Glutamatergic neuron (in vitro differentiated cells): Measurements from ENCODE around the gene APC. TPM values are rescaled to one million over a fixed set of nuclear protein-coding genes. Genes with fewer than 3 reads are reported as not detected.

Source experiments
- DNase-seq: peaks from one replicate; pipeline ENCODE4 v3.0.0; 2022
- H3K27ac Mint-ChIP-seq: one replicate; pipeline ENCODE4 v1.8.0; 2020; ENCODE audit warnings: mild to moderate bottlenecking, mixed read lengths, inconsistent platforms; ENCODE audit not compliant: unreplicated experiment
- H3K27me3 Mint-ChIP-seq: one replicate; pipeline ENCODE4 v1.8.0; 2020; ENCODE audit warnings: mild to moderate bottlenecking, moderate library complexity, mixed read lengths, inconsistent platforms; ENCODE audit not compliant: unreplicated experiment
- H3K36me3 Mint-ChIP-seq: one replicate; pipeline ENCODE4 v1.8.0; 2020; ENCODE audit warnings: mild to moderate bottlenecking, mixed read lengths, inconsistent platforms; ENCODE audit not compliant: unreplicated experiment
- H3K4me1 Mint-ChIP-seq: one replicate; pipeline ENCODE4 v1.8.0; 2020; ENCODE audit warnings: mild to moderate bottlenecking, low read depth, mixed read lengths, inconsistent platforms; ENCODE audit not compliant: unreplicated experiment
- H3K4me3 Mint-ChIP-seq: one replicate; pipeline ENCODE4 v1.8.0; 2020; ENCODE audit warnings: mild to moderate bottlenecking, mixed read lengths, inconsistent platforms; ENCODE audit not compliant: unreplicated experiment
- H3K9me3 Mint-ChIP-seq: one replicate; pipeline ENCODE4 v1.8.0; 2020; ENCODE audit warnings: mild to moderate bottlenecking, moderate library complexity, mixed read lengths, inconsistent platforms; ENCODE audit not compliant: unreplicated experiment
- total RNA-seq: library from RNA; stranded (reverse); fragmentation: NEBNext Ultra II Directional; extraction: Animal tissue kit (Norgen Biotek cat#: 25700); gene quantifications from one replicate; pipeline ENCODE4 v1.2.1, GENCODE V29; 2021; ENCODE audit not compliant: unreplicated experiment
- TF ChIP-seq, protein P1 (sequence below): fragments of 200-600 bp; sonication (generic); IDR thresholded peaks from one replicate; pipeline ENCODE4 v1.5.0; 2021; ENCODE audit not compliant: partially characterized antibody, unreplicated experiment

APC gene
- total RNA-seq, 1 donor from 2014 or later: 136 TPM

GRCh38 chr5:112860929-112861637 lies 123.4 kb downstream of the APC start, which contains the start of gene SRP19:
TSS of gene SRP19 (plus strand) at chr5:112861287. CDS start at chr5:112861377, 90 bp downstream.
- H3K9me3 Mint-ChIP-seq: peaks cover 2% of the 10 kb centered on the region
- TF ChIP-seq, protein P1, sequence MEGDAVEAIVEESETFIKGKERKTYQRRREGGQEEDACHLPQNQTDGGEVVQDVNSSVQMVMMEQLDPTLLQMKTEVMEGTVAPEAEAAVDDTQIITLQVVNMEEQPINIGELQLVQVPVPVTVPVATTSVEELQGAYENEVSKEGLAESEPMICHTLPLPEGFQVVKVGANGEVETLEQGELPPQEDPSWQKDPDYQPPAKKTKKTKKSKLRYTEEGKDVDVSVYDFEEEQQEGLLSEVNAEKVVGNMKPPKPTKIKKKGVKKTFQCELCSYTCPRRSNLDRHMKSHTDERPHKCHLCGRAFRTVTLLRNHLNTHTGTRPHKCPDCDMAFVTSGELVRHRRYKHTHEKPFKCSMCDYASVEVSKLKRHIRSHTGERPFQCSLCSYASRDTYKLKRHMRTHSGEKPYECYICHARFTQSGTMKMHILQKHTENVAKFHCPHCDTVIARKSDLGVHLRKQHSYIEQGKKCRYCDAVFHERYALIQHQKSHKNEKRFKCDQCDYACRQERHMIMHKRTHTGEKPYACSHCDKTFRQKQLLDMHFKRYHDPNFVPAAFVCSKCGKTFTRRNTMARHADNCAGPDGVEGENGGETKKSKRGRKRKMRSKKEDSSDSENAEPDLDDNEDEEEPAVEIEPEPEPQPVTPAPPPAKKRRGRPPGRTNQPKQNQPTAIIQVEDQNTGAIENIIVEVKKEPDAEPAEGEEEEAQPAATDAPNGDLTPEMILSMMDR: no peak
- no peaks in the 10 kb centered on the region for H3K36me3 Mint-ChIP-seq
- peaks cover 9% of the 10 kb centered on the region for H3K4me1 Mint-ChIP-seq
- peak within 1 kb of the TSS; percentile 88 for H3K27ac Mint-ChIP-seq
- H3K4me3 Mint-ChIP-seq: peak within 1 kb of the TSS; percentile 95
- no peaks in the 10 kb centered on the region for H3K27me3 Mint-ChIP-seq
- peak; percentile 92 for DNase-seq

DNA sequence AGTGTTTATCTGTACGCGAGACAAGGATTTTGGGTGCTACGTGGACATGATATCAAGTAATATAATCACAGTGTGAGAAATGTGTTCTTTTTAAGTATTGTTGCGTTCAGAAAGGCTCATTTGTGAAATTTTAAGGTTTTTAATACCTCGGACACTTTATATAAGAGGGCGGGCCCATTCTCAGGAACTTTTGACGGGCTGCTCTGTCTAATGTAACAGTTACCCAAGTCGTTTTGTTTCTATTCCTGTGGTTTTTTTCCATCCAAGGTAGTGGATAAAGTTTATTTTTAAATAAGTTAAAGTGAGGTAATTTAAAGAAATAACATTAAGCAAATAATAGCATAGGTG lies 123.9 kb downstream of the APC start:
- Mint-ChIP-seq H3K27ac (peak overlapping the region; percentile 88), H3K9me3 (peaks cover 2% of the 10 kb centered on the region), H3K36me3 (no peaks in the 10 kb centered on the region), H3K4me3 (peak overlapping the region; percentile 95), H3K4me1 (peaks cover 9% of the 10 kb centered on the region), H3K27me3 (no peaks in the 10 kb centered on the region)
- no peak for DNase-seq
- TF ChIP-seq, protein P1: no peak

DNA sequence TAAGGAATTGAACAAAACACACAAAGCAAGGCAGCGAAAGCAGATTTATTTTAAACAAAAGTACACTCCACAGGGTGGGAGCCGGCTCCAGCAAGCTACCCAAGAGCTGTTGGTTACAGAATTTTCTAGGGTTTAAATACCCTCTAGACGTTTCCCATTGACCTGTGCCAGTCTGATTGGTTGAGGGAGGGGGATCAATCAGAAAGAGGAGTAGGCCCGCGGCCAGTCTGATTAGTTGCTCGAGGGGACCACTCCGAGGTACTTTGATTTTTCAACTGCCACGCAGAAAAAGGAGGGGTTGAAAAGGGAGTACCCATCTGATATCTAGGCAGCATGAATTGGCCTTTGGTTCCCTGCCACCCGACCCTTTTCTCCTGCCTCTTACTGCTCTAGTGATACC lies 124.4 kb downstream of the APC start:
- H3K4me3 Mint-ChIP-seq: peak overlapping the region; percentile 95
- H3K27me3 Mint-ChIP-seq: no peaks in the 10 kb centered on the region
- peaks cover 2% of the 10 kb centered on the region for H3K9me3 Mint-ChIP-seq
- TF ChIP-seq, protein P1: no peak
- H3K27ac Mint-ChIP-seq: peak overlapping the region; percentile 88
- H3K4me1 Mint-ChIP-seq: peaks cover 9% of the 10 kb centered on the region
- H3K36me3 Mint-ChIP-seq: no peaks in the 10 kb centered on the region
- DNase-seq: no peak

DNA sequence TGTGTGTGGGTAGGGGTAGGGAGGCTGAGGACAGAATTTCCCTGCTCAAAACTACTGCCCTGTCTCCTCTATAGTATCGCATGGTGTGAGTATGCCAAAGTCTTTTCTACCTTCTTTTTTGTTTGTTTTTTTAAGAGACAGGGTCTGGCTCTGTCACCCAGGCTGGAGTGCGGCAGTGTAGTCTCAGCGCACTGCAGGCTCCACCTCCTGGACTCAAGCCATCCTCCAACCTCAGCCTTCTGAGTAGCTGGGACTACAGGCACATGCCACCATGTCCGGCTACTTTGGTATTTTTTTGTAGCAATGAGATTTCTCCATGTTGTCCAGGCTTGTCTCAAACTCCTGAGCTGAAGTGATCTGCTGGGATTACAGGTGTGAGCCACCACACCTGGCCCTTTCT lies 125.9 kb downstream of the APC start:
- H3K4me1 Mint-ChIP-seq: peaks cover 9% of the 10 kb centered on the region
- no peaks in the 10 kb centered on the region for H3K36me3 Mint-ChIP-seq
- peaks cover 2% of the 10 kb centered on the region for H3K9me3 Mint-ChIP-seq

GRCh38 chr5:112865128-112865527 lies 127.4 kb downstream of the APC start:
- no peak for DNase-seq
- no peak overlapping the region for H3K27ac Mint-ChIP-seq
- no peaks in the 10 kb centered on the region for H3K36me3 Mint-ChIP-seq
- H3K4me3 Mint-ChIP-seq: no peak overlapping the region
- H3K4me1 Mint-ChIP-seq: peaks cover 9% of the 10 kb centered on the region
- TF ChIP-seq, protein P1: no peak
- H3K27me3 Mint-ChIP-seq: no peaks in the 10 kb centered on the region
- peaks cover 2% of the 10 kb centered on the region for H3K9me3 Mint-ChIP-seq

More for the DNA sequence above, 125.9 kb downstream of the APC start:
- no peak overlapping the region for H3K27ac Mint-ChIP-seq
- TF ChIP-seq, protein P1: no peak
- H3K27me3 Mint-ChIP-seq: no peaks in the 10 kb centered on the region
- DNase-seq: no peak
- H3K4me3 Mint-ChIP-seq: peak overlapping the region; percentile 95
